Measurements from ENCODE around the gene CNN2. TPM values are rescaled to one million over a fixed set of nuclear protein-coding genes. Genes with fewer than 3 reads are reported as not detected.

The CNN2 gene
- total RNA-seq, 4 donors from 2014 or later = 69.9 to 122 (median 79.4) TPM

- peak in 1 of 2 donors; percentile 59 for TF ChIP-seq EP300 (IDR thresholded peaks at IDR 0.05)
- TF ChIP-seq CTCF (IDR thresholded peaks at IDR 0.05) = no peak
Observed at GRCh38 chr19:1069009-1069779, 42.8 kb downstream of the CNN2 start.

GRCh38 chr19:1070576-1070930 lies 44.1 kb downstream of the CNN2 start:
- TF ChIP-seq POLR2A (IDR thresholded peaks at IDR 0.05) (no peak), EP300 (IDR thresholded peaks at IDR 0.05) (no peak), CTCF (IDR thresholded peaks at IDR 0.05) (no peak)
- Histone ChIP-seq H3K4me1 (peaks cover 0 to 60% (median 29%) of the 10 kb centered on the region in 4 donors), H3K4me3 (no peak overlapping the region), H3K9me3 (no peaks in the 10 kb centered on the region), H3K27me3 (peaks cover 2 to 72% of the 10 kb centered on the region in 2 donors), H3K36me3 (no peaks in the 10 kb centered on the region), H3K27ac (no peak overlapping the region)
- WGBS, 2 donors = 8 to 9% methylated on average over 20 to 21 of the region's 21 CpGs
- no peak for DNase-seq (ENCODE audit: low spot score in 2 of 2)

More at GRCh38 chr19:1069009-1069779, 42.8 kb downstream of the CNN2 start:
- no peaks in the 10 kb centered on the region for H3K9me3 ChIP-seq
- peak overlapping the region in 2 of 4 donors; percentile 42 to 87 for H3K27ac ChIP-seq
- peaks cover 2 to 75% of the 10 kb centered on the region in 2 donors for H3K27me3 ChIP-seq
- H3K4me3 ChIP-seq = peak overlapping the region in 2 of 4 donors; percentile 47 to 55
- no peaks in the 10 kb centered on the region for H3K36me3 ChIP-seq
- peaks cover 0 to 73% (median 28%) of the 10 kb centered on the region in 4 donors for H3K4me1 ChIP-seq
- peak in 1 of 2 donors; percentile 53 for DNase-seq (ENCODE audit: low spot score in 2 of 2)
- WGBS, 2 donors = 53 to 57% methylated on average over 25 of the region's 25 CpGs

GRCh38 chr19:1070931-1071791 lies 44.8 kb downstream of the CNN2 start:
- no peak for TF ChIP-seq POLR2A (IDR thresholded peaks at IDR 0.05)
- no peak for TF ChIP-seq CTCF (IDR thresholded peaks at IDR 0.05)
- no peak for TF ChIP-seq EP300 (IDR thresholded peaks at IDR 0.05)
- peaks cover 0 to 53% (median 28%) of the 10 kb centered on the region in 4 donors for H3K4me1 ChIP-seq
- no peak overlapping the region for H3K27ac ChIP-seq
- no peak for DNase-seq (ENCODE audit: low spot score in 2 of 2)
- H3K4me3 ChIP-seq = peak overlapping the region in 1 of 4 donors; percentile 36
- peaks cover 2 to 66% of the 10 kb centered on the region in 2 donors for H3K27me3 ChIP-seq
- no peaks in the 10 kb centered on the region for H3K9me3 ChIP-seq
- no peaks in the 10 kb centered on the region for H3K36me3 ChIP-seq
- WGBS, 2 donors = 10 to 27% methylated on average over 3 to 37 of the region's 99 CpGs

GRCh38 chr19:1072371-1073015 lies 46.1 kb downstream of the CNN2 start:
- Histone ChIP-seq H3K27ac (no peak overlapping the region), H3K4me1 (peaks cover 0 to 40% (median 22%) of the 10 kb centered on the region in 4 donors), H3K27me3 (peaks cover 2 to 52% of the 10 kb centered on the region in 2 donors), H3K9me3 (no peaks in the 10 kb centered on the region), H3K36me3 (no peaks in the 10 kb centered on the region), H3K4me3 (no peak overlapping the region)
- 80 to 90% methylated on average over 11 of the region's 11 CpGs for WGBS, 2 donors
- no peak for TF ChIP-seq POLR2A (IDR thresholded peaks at IDR 0.05)
- TF ChIP-seq EP300 (IDR thresholded peaks at IDR 0.05) = no peak
- TF ChIP-seq CTCF (IDR thresholded peaks at IDR 0.05) = no peak
- no peak for DNase-seq (ENCODE audit: low spot score in 2 of 2)
